NB4 (cell line): ENCODE measurements around the gene COL16A1.

ENCODE experiments used
- POLR2A ChIP-seq: IDR thresholded peaks from 2 replicates; pipeline ENCODE4 v1.6.1; 2011; ENCODE audit warnings: mild to moderate bottlenecking; ENCODE audit not compliant: insufficient read length; ENCODE audit errors: extremely low read depth
- TF ChIP-seq, protein P1 (sequence below): IDR thresholded peaks from one replicate; pipeline ENCODE4 v1.5.1; 2012; ENCODE audit warnings: low read depth, low read length
- TF ChIP-seq, protein P2 (sequence below): IDR thresholded peaks from 2 replicates; pipeline ENCODE4 v1.6.1; 2011; ENCODE audit warnings: low read depth, low read length

DNA sequence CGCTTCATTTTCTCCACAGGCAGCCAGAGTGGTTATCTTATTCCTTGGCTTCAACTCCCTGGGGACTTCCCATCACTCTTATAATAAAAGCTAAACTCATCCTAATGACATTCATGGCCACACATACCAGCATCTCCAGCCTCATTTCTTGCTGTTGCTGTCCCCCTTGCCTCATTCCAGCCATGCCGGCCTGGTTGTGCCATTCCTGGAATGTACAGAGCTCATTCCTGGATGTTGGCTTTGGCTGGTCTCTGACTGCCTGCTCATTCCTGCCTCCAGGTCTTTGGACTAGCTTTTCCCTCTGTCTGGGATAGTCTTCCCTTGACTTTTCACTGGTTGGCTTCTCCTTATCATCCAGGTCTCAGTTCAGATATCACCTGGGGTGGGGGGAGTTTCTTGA, 56.7 kb downstream of the COL16A1 start:
- TF ChIP-seq, protein P1, sequence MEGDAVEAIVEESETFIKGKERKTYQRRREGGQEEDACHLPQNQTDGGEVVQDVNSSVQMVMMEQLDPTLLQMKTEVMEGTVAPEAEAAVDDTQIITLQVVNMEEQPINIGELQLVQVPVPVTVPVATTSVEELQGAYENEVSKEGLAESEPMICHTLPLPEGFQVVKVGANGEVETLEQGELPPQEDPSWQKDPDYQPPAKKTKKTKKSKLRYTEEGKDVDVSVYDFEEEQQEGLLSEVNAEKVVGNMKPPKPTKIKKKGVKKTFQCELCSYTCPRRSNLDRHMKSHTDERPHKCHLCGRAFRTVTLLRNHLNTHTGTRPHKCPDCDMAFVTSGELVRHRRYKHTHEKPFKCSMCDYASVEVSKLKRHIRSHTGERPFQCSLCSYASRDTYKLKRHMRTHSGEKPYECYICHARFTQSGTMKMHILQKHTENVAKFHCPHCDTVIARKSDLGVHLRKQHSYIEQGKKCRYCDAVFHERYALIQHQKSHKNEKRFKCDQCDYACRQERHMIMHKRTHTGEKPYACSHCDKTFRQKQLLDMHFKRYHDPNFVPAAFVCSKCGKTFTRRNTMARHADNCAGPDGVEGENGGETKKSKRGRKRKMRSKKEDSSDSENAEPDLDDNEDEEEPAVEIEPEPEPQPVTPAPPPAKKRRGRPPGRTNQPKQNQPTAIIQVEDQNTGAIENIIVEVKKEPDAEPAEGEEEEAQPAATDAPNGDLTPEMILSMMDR: no peak
- no peak for TF ChIP-seq POLR2A
- TF ChIP-seq, protein P2, sequence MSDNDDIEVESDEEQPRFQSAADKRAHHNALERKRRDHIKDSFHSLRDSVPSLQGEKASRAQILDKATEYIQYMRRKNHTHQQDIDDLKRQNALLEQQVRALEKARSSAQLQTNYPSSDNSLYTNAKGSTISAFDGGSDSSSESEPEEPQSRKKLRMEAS: no peak
